ENCODE data around the gene SAMD7.

SAMD7 gene

GRCh38 chr3:169913323-169913722 lies 2.0 kb downstream of the SAMD7 start:
- no peak for DNase-seq

- no peak for DNase-seq
Measured at GRCh38 chr3:169914321-169914720, 2.9 kb downstream of the SAMD7 start.

GRCh38 chr3:169923189-169923588 lies 11.8 kb downstream of the SAMD7 start:
- no peak for DNase-seq

GRCh38 chr3:169923831-169924230 lies 12.5 kb downstream of the SAMD7 start:
- no peak for DNase-seq

GRCh38 chr3:169929830-169930519 lies 18.6 kb downstream of the SAMD7 start:
- no peak for DNase-seq

- no peak for DNase-seq
Measured at GRCh38 chr3:169930843-169931242, 19.5 kb downstream of the SAMD7 start.

GRCh38 chr3:169931747-169932520 lies 20.6 kb downstream of the SAMD7 start:
- DNase-seq: no peak

GRCh38 chr3:169939320-169939719 lies 27.9 kb downstream of the SAMD7 start:
- no peak for DNase-seq

GRCh38 chr3:169939751-169940150 lies 28.4 kb downstream of the SAMD7 start:
- DNase-seq: no peak

GRCh38 chr3:169940470-169941181 lies 29.3 kb downstream of the SAMD7 start:
- DNase-seq: no peak

GRCh38 chr3:169945313-169945712 lies 33.9 kb downstream of the SAMD7 start:
- no peak for DNase-seq

- no peak for DNase-seq
Measured at GRCh38 chr3:169946336-169946735, 35.0 kb downstream of the SAMD7 start.

GRCh38 chr3:169948559-169949448 lies 37.4 kb downstream of the SAMD7 start:
- DNase-seq: no peak

GRCh38 chr3:169952045-169952444 lies 40.7 kb downstream of the SAMD7 start:
- no peak for DNase-seq

- no peak for DNase-seq
Measured at GRCh38 chr3:169953462-169954141, 42.2 kb downstream of the SAMD7 start.

- no peak for DNase-seq
Measured at GRCh38 chr3:169954142-169954756, 42.9 kb downstream of the SAMD7 start.

GRCh38 chr3:169955406-169955805 lies 44.0 kb downstream of the SAMD7 start:
- no peak for DNase-seq

GRCh38 chr3:169964176-169964575 lies 52.8 kb downstream of the SAMD7 start:
- DNase-seq: no peak

GRCh38 chr3:169965562-169966427 lies 54.4 kb downstream of the SAMD7 start:
- DNase-seq: no peak

GRCh38 chr3:169966428-169966950 lies 55.1 kb downstream of the SAMD7 start, which contains the start of gene SEC62:
Gene SEC62, plus strand, starts transcription at chr3:169966807. Its CDS starts 16 bp downstream, at chr3:169966823.
- DNase-seq: peak; percentile 88
